ENCODE data around the gene CDADC1. TPM values are rescaled to one million over a fixed set of nuclear protein-coding genes. Genes with fewer than 3 reads are reported as not detected.
A peak's percentile ranks its signal among the peaks of the same experiment; 100 is the strongest.

Gene CDADC1
- total and polyA plus RNA-seq, 2 of the 13 experiments (the other 11 are each of a cell fraction or from before 2014, with no cell fraction given), result 2.4 to 9.0 TPM

GRCh38 chr13:49214917-49215376 lies 32.8 kb upstream of the CDADC1 start (continued):
- TF ChIP-seq ZNF407 (CRISPR knock-in tag; IDR thresholded peaks at IDR 0.05; ENCODE audit: not compliant biosample characterization) (peak; percentile 51), ZNF574 (CRISPR knock-in tag; IDR thresholded peaks at IDR 0.05) (peak; percentile 95), JUN (CRISPR knock-in tag; IDR thresholded peaks at IDR 0.05) (peak; percentile 34; the same call in 1 of the 2 replicates), RBAK (CRISPR knock-in tag; IDR thresholded peaks at IDR 0.05) (0 out of 2 replicates have a peak, but pooled peaks have one; percentile 15), THAP11 (CRISPR knock-in tag; IDR thresholded peaks at IDR 0.05) (peak; percentile 44; the same call in 1 of the 2 replicates), DMAP1 (CRISPR knock-in tag; IDR thresholded peaks at IDR 0.05) (peak; percentile 61; the same call in 1 of the 2 replicates), ZBTB2 (CRISPR knock-in tag; IDR thresholded peaks at IDR 0.05; ENCODE audit: low read depth) (no peak), PCBP2 (optimal IDR thresholded peaks at IDR 0.05; ENCODE audit: low read depth, low read length, poor library complexity, severe bottlenecking) (no peak), ZNF232 (CRISPR knock-in tag; IDR thresholded peaks at IDR 0.05; ENCODE audit: borderline replicate concordance) (0 out of 2 replicates have a peak, but pooled peaks have one; percentile 25), KLF6 (CRISPR knock-in tag; IDR thresholded peaks at IDR 0.05) (no peak), RFX5 (IDR thresholded peaks at IDR 0.05; ENCODE audit: low read depth, low read length) (no peak), SP2 (CRISPR knock-in tag; IDR thresholded peaks at IDR 0.05) (no peak), FOSL2 (CRISPR knock-in tag; IDR thresholded peaks at IDR 0.05) (0 out of 2 replicates have a peak, but pooled peaks have one; percentile 43), ZBTB46 (CRISPR knock-in tag; IDR thresholded peaks at IDR 0.05; ENCODE audit: borderline replicate concordance) (0 out of 2 replicates have a peak, but pooled peaks have one; percentile 33), MTA3 (CRISPR knock-in tag; IDR thresholded peaks at IDR 0.05) (no peak), SMAD3 (CRISPR knock-in tag; IDR thresholded peaks at IDR 0.05) (peak; percentile 46; the same call in 1 of the 2 replicates)

Measured in HepG2 (cell line).